GM12878 (cell line): ENCODE results near the gene CRIM1. TPM values are rescaled to one million over a fixed set of nuclear protein-coding genes. Genes with fewer than 3 reads are reported as not detected.

Source experiments
- ATAC-seq: fragments of 200-7000 bp; cut with Tn5 transposase; 3 replicates; pipeline ENCODE4 v1.9.1; 2020; ENCODE audit warnings: mild to moderate bottlenecking, moderate library complexity
- BruUV-seq: library from RNA; stranded (reverse); fragments of 400-500 nt; replicated peaks from 2 replicates; lab custom pipeline; 2021; lab: Mats Ljungman, UMichigan
- CTCF ChIA-PET: fragments of 300-600 bp; sonication (Branson Sonifier 250); formaldehyde crosslinking; extraction: SDS; loops from one replicate; lab custom pipeline; 2021; ENCODE audit warnings: inconsistent platforms; lab: Yijun Ruan, JAX
- POLR2A ChIA-PET: fragments of 350-600 bp; formaldehyde crosslinking; extraction: SDS; loops from one replicate; lab custom pipeline; 2021; ENCODE audit warnings: inconsistent platforms; lab: Charles Lee
- RAD21 ChIA-PET: fragments of 300-600 bp; sonication (Branson Sonifier 250); formaldehyde crosslinking; loops from one replicate; lab custom pipeline; 2023; ENCODE audit warnings: antibody characterized with exemption; ENCODE audit not compliant: unreplicated experiment; lab: Charles Lee
- SMC1A ChIA-PET: fragments of 300-600 bp; sonication (Branson Sonifier 250); formaldehyde crosslinking; loops from one replicate; lab custom pipeline; 2023; ENCODE audit not compliant: unreplicated experiment, uncharacterized antibody; lab: Charles Lee
- DNase-seq: peaks from one replicate; pipeline ENCODE4 v3.0.0-alpha.2; 2011; ENCODE audit warnings: low read depth, low spot score
- FAIRE-seq: peaks from 3 replicates; lab custom pipeline; 2011; peaks lifted over from hg19 to GRCh38; lab: Jason Lieb, UNC
- H2AFZ ChIP-seq: 2 replicates; pipeline ENCODE4 v1.6.0; 2011; ENCODE audit warnings: low read depth, low read length, control low read depth; ENCODE audit not compliant: control insufficient read depth
- H3K27ac ChIP-seq: 2 replicates; pipeline ENCODE4 v1.5.1; 2011; ENCODE audit warnings: control low read depth; ENCODE audit not compliant: control insufficient read depth, insufficient read depth
- H3K27me3 ChIP-seq, 2 experiments: replicated peaks in 1 of 2; 2 replicates each; pipeline versions ENCODE4 v1.6.0 to v1.6.1; 2011; ENCODE audit warnings: low read length in 1 of 2; ENCODE audit not compliant: control insufficient read depth in 2 of 2, insufficient read depth in 2 of 2
- H3K36me3 ChIP-seq, 2 experiments: 2 replicates each; pipeline ENCODE4 v1.5.1; 2011; ENCODE audit warnings: low read length in 1 of 2; ENCODE audit not compliant: control insufficient read depth in 2 of 2, insufficient read depth in 2 of 2
- H3K4me1 ChIP-seq: 2 replicates; pipeline ENCODE4 v1.6.1; 2011; ENCODE audit warnings: mild to moderate bottlenecking, low read length, moderate library complexity, mixed read lengths; ENCODE audit not compliant: control insufficient read depth, insufficient read depth
- H3K4me2 ChIP-seq: 2 replicates; pipeline ENCODE4 v1.6.0; 2011; ENCODE audit warnings: control low read depth; ENCODE audit not compliant: control insufficient read depth, insufficient read depth
- H3K4me3 ChIP-seq: fragments of 200-600 bp; sonication (generic); 2 replicates; pipeline ENCODE4 v1.5.1; 2016
- H3K79me2 ChIP-seq: 2 replicates; pipeline ENCODE4 v1.6.0; 2011; ENCODE audit warnings: low read length; ENCODE audit not compliant: control insufficient read depth, insufficient read depth
- H3K9ac ChIP-seq: 2 replicates; pipeline ENCODE4 v1.8.0; 2011; ENCODE audit warnings: low read length, control low read depth, mixed read lengths; ENCODE audit not compliant: control insufficient read depth, insufficient read depth
- H3K9me3 ChIP-seq: replicated peaks from 3 replicates; pipeline ENCODE4 v1.5.1; 2011; ENCODE audit warnings: mild to moderate bottlenecking, low read length; ENCODE audit not compliant: control insufficient read depth, insufficient read depth
- H4K20me1 ChIP-seq: 2 replicates; pipeline ENCODE4 v1.6.0; 2011; ENCODE audit not compliant: control insufficient read depth, insufficient read depth
- ASH2L ChIP-seq: fragments of 300-600, 200-600 bp; sonication (generic); IDR thresholded peaks from 2 replicates; pipeline ENCODE4 v1.6.1; 2017; ENCODE audit warnings: low read depth, mild to moderate bottlenecking, borderline replicate concordance
- ATF7 ChIP-seq: fragments of 450-650 bp; IDR thresholded peaks from 2 replicates; pipeline ENCODE4 v1.6.1; 2016; ENCODE audit warnings: low read depth, mild to moderate bottlenecking
- HSF1 ChIP-seq: fragments of 150-350 bp; IDR thresholded peaks from 2 replicates; pipeline ENCODE4 v1.6.1; 2014; ENCODE audit warnings: mild to moderate bottlenecking, low read depth, low read length
- PRDM15 ChIP-seq: fragments of 450-650 bp; formaldehyde crosslinking; IDR thresholded peaks from 2 replicates; pipeline ENCODE4 v1.4.0; 2020; ENCODE audit warnings: mild to moderate bottlenecking, moderate library complexity
- RAD51 ChIP-seq: fragments of 450-650 bp; IDR thresholded peaks from 2 replicates; pipeline ENCODE4 v1.6.1; 2016; ENCODE audit warnings: moderate library complexity, mild to moderate bottlenecking, inconsistent platforms
- SREBF2 ChIP-seq: IDR thresholded peaks from 2 replicates; pipeline ENCODE4 v1.6.1; 2012; ENCODE audit warnings: mild to moderate bottlenecking, low read length
- WGBS: methylation state at CpG from one replicate; pipeline ENCODE4 v1.1.6; 2016; ENCODE audit warnings: low lambda C conversion rate; ENCODE audit not compliant: insufficient replicate concordance, insufficient coverage; ENCODE audit errors: missing lambda C conversion rate; 5-methylcytosine and 5-hydroxymethylcytosine counted together
- in situ Hi-C: fragments of 300-500 bp; cut with MboI; formaldehyde crosslinking; loops from 9 replicates; pipeline ENCODE4 v1.14.3; 2018; ENCODE audit warnings: mixed read lengths
- intact Hi-C: fragments of 100-400 bp; cut with micrococcal nuclease; formaldehyde crosslinking; loops from one replicate; pipeline ENCODE4 v1.14.2; 2022; ENCODE audit not compliant: unreplicated experiment
- polyA plus RNA-seq, 11 experiments: library from polyadenylated mRNA; depleted of rRNA in 4 of 11; unstranded in 6 of 11; stranded (reverse) in 5 of 11; fragments of >200 nt; fragmentation: Nextera tagmentation in 4 of 11; fragmentation: Illumina TruSeq in 1 of 11; extraction: Ambion mirVana in 4 of 11; extraction: Trizol in 1 of 11; gene quantifications; 1 replicate in 1 of 11; 2 replicates in 10 of 11; pipeline versions ENCODE4 v1.2.1 to v1.2.3, GENCODE V29; 2011 to 2016; ENCODE audit warnings: inconsistent platforms in 2 of 11, missing spikeins in 2 of 11, low read depth in 1 of 11
- total RNA-seq, 4 experiments: library from RNA; depleted of rRNA in 3 of 4; stranded (reverse); fragments of >200 nt in 3 of 4; fragmentation: Illumina TruSeq in 1 of 4; extraction: Trizol in 1 of 4; gene quantifications; 2 replicates each; pipeline versions ENCODE4 v1.2.1 to v1.2.3, GENCODE V29; 2013 to 2021

Gene CRIM1
- total and polyA plus RNA-seq, 10 of the 15 experiments (the other 5 are each of a cell fraction or from before 2014, with no cell fraction given), result 0.42 to 7.4 (median 3.1) TPM

- TF ChIP-seq PRDM15 (CRISPR knock-in tag), result no peak
- TF ChIP-seq ATF7, result no peak
- TF ChIP-seq SREBF2, result no peak
- no peak for TF ChIP-seq ASH2L
These were observed 88.8 kb downstream of the CRIM1 start (continued) for GRCh38 chr2:36444216-36444936.

DNA sequence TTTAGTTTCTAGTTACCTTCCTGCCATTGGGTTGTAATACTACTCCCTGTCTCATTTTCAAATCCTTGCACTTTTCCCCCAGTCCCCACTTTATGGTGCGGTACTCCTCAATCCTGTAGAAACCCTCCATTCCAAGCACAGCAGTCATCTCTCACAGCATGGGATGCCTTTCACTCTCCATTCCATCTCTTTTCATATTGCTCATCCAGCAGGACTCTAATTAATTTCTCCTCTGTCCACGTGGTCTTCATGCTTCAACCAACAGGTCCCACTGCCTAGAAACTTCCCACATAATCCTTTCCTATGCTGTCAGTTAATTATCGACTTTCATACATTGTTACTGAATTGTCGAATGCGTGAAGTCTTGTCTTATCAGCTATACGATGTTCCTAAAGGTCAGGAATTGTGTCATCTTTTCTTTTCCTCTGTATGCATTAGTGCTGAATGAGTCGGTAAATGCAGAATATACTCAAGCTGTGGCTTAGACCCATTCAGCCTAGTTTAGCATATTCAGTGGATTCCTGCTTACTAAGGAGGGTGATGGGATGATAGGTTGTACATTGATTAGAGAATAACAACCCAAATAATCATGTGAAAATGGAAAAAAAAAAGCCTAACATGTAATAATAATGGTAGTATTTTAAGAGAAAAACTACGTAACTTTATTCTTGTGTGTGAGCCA lies 89.7 kb downstream of the CRIM1 start:
- FAIRE-seq, result no peak

More for the DNA sequence above, 89.7 kb downstream of the CRIM1 start:
- DNase-seq, result no peak
- ChIA-PET SMC1A (no interaction called here), RAD21 (no interaction called here), POLR2A (no interaction called here), CTCF (no interaction called here)
- H3K27ac ChIP-seq, result no peak overlapping the region
- no peaks in the 10 kb centered on the region; a peak in 1 of 4 replicates for H3K27me3 ChIP-seq
- no peak overlapping the region for H3K9ac ChIP-seq
- no peak overlapping the region for H3K4me3 ChIP-seq
- WGBS, result 28% methylated on average over 8 of the region's 8 CpGs
- no peaks in the 10 kb centered on the region for H3K79me2 ChIP-seq
- ATAC-seq, result no peak
- intact Hi-C loops, result no loop called here
- TF ChIP-seq RAD51 (no peak), HSF1 (no peak)
- in situ Hi-C loops, result no loop called here
- no peak overlapping the region for H2AFZ ChIP-seq
- no peaks in the 10 kb centered on the region for H3K4me1 ChIP-seq
- BruUV-seq, result no TSS peak
- H3K36me3 ChIP-seq, result no peaks in the 10 kb centered on the region
- H3K4me2 ChIP-seq, result no peak overlapping the region
- H4K20me1 ChIP-seq, result no peaks in the 10 kb centered on the region
- no peaks in the 10 kb centered on the region for H3K9me3 ChIP-seq
